MM.1S (cell line): ENCODE data around the gene KCNK7.

ENCODE experiments used
- EZH2 ChIP-seq: fragments of 300-600 bp; sonication (generic); optimal IDR thresholded peaks from 2 replicates; pipeline ENCODE3; 2017; ENCODE audit warnings: low read depth, mild to moderate bottlenecking, antibody characterized with exemption, low read length, mixed read lengths
- EZH2phosphoT487 ChIP-seq: fragments of 300-600 bp; sonication (generic); IDR thresholded peaks from 2 replicates; pipeline ENCODE4 v1.6.1; 2018; ENCODE audit warnings: antibody characterized with exemption, low read length
- TF ChIP-seq, protein P1 (sequence below): fragments of 300-600 bp; sonication (generic); IDR thresholded peaks from 2 replicates; pipeline ENCODE4 v1.5.1; 2016; ENCODE audit warnings: antibody characterized with exemption, low read length, mixed read lengths

DNA sequence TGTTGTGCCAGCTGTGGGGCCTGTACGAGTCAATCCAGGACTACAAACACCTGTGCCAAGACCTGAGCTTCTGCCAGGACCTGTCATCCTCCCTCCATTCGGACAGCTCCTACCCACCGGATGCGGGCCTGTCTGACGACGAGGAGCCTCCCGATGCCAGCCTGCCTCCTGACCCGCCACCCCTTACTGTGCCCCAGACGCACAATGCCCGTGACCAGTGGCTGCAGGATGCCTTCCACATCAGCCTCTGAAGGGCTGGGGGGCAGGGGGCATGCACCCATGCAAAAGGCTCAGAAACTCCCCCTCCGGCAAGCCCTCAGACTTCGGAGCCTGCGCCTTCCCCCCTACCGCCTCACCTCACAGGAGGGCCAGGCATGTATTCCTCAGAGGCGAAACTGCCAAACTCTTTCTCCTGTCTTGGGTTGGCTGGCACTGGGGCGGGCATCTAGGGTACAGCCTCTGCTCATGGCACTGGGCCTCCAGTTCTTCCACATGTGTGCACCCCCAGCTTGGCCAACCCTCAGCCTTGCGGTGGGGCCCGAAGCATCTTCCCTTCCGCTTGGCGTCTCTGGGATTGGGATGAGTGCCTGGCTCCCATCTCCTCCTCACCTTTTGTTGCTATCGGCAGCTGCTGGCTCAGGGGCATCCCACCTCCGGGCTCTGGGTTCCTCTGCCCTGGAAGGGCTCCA, 22.1 kb downstream of the KCNK7 start:
- TF ChIP-seq, protein P1, sequence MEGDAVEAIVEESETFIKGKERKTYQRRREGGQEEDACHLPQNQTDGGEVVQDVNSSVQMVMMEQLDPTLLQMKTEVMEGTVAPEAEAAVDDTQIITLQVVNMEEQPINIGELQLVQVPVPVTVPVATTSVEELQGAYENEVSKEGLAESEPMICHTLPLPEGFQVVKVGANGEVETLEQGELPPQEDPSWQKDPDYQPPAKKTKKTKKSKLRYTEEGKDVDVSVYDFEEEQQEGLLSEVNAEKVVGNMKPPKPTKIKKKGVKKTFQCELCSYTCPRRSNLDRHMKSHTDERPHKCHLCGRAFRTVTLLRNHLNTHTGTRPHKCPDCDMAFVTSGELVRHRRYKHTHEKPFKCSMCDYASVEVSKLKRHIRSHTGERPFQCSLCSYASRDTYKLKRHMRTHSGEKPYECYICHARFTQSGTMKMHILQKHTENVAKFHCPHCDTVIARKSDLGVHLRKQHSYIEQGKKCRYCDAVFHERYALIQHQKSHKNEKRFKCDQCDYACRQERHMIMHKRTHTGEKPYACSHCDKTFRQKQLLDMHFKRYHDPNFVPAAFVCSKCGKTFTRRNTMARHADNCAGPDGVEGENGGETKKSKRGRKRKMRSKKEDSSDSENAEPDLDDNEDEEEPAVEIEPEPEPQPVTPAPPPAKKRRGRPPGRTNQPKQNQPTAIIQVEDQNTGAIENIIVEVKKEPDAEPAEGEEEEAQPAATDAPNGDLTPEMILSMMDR: no peak
- TF ChIP-seq EZH2phosphoT487 (no peak), EZH2 (no peak)
